ENCODE data around the gene MAPK13.
"Not testable (repeated sequence)": the region's sequence is repeated elsewhere in the genome, so short reads cannot be mapped to it uniquely, and the experiment has no call there.

MAPK13 gene

DNA sequence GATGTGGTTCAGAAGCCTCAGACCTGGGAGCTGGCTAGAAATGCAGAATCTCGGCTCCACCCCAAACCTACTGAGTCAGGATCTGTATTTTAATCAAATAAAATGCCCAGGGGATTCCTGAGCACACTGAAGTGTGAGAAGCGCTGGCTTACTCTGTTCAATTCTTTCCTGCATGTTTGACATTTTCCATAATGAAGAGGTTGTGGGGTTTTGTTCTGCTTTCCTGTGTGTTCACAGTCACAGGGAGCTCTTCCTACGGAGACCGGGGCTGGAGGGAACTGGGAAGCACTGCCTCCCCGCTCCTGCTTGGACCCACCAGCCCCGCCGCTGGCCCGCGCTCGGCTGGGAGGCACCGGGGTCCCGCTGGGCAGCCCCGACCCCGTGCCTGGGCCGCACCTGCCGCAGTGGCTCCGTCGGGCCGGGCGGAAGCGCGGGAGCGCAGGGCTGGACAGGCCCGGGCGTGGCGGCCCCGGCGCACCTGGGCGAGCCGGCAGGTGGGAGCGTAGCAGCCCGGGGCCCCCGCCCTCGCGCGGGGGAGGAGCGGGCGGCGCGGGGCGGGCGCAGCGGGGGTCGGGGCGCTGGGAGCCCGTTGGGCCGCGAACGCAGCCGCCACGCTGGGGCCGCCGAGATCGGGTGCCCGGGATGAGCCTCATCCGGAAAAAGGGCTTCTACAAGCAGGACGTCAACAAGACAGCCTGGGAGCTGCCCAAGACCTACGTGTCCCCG is at the start of gene MAPK13:
Gene MAPK13, plus strand, starts transcription at position 573 of the 726 bp plus-strand sequence. Its CDS starts 70 bp downstream, at position 643.
- no peak for DNase-seq (ENCODE audit: low read depth in 1 of 2, low spot score in 1 of 2)

DNA sequence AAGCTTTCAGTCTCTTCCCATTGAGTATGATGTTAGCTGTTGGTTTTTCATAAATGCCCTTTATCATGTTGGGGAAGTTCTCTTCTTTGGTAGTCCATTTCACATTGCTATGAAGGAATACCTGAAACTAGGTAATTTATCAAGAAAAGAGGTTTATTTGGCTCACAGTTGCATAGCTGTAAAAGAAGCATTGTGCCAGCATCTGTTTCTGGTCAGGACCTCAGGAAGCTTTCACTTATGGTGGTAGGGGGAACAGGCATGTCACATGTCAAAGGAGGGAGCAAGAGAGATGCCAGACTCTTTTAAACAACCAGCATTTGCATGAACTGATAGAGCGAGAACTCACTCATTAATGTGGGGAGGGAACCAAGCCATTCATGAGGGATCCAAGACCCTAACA is 48.0 kb upstream of the MAPK13 start:
- no peak for DNase-seq (ENCODE audit: low read depth in 1 of 2, low spot score in 1 of 2)

GRCh38 chr6:36083446-36083845 is 46.9 kb upstream of the MAPK13 start:
- DNase-seq (ENCODE audit: low read depth in 1 of 2, low spot score in 1 of 2), result no peak

DNA sequence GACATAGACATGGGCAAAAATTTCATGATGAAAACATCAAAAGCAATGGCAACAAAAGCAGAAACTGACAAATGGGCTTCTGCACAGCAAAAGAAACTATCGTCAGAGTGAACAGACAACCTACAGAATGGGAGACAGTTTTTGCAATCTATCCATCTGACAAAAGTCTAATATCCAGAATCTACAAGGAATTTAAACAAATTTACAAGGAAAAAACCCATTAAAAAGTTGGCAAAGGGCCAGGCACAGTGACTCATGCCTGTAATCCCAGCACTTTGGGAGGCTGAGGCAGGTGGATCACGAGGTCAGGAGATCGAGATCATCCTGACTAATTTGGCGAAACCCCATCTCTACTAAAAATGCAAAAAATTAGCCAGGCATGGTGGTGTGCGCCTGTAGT is 42.1 kb upstream of the MAPK13 start:
- DNase-seq (ENCODE audit: low read depth in 1 of 2, low spot score in 1 of 2), result not testable (repeated sequence)

- DNase-seq (ENCODE audit: low read depth in 1 of 2, low spot score in 1 of 2), result no peak
These were observed 41.3 kb upstream of the MAPK13 start for GRCh38 chr6:36089048-36089447.

- DNase-seq (ENCODE audit: low read depth in 1 of 2, low spot score in 1 of 2), result no peak
These were observed 36.1 kb upstream of the MAPK13 start for GRCh38 chr6:36094238-36094637.

DNA sequence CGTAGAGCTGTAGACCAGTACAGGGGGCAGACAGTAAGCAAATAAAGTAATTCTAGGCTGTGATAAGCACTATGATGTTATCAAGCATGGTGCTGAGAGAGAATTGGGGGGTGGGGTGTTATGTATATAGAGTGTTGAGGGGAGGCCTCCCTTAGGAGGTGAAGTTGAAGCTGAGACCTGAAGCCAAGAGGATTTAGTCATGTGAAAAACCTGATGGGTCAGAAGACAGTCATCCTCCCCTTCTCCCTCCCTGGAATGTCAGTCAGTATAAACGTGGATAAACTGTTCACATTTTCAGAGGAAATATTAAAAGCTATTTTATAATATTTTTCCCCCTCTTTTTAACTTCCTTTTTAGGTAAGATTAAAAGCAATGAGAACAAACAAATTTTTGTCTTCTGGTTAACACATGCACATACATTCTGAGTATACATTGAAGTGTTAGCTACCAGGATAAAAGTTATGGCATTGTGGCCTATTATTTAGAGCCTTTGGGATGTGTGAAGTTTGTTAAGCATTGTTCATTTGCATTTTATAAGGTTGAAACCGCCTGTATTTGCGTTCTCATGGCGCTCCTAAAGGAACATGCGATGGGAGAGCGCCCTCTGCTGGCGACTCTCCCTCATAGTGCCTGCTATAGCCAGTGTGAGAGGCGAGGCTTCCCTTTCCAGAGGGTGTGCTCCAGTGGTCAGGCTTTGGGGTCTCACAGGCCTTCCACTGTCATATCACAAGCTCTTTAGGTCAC is 35.4 kb upstream of the MAPK13 start:
- peak; percentile 68 to 75 for DNase-seq (ENCODE audit: low read depth in 1 of 2, low spot score in 1 of 2)

DNA sequence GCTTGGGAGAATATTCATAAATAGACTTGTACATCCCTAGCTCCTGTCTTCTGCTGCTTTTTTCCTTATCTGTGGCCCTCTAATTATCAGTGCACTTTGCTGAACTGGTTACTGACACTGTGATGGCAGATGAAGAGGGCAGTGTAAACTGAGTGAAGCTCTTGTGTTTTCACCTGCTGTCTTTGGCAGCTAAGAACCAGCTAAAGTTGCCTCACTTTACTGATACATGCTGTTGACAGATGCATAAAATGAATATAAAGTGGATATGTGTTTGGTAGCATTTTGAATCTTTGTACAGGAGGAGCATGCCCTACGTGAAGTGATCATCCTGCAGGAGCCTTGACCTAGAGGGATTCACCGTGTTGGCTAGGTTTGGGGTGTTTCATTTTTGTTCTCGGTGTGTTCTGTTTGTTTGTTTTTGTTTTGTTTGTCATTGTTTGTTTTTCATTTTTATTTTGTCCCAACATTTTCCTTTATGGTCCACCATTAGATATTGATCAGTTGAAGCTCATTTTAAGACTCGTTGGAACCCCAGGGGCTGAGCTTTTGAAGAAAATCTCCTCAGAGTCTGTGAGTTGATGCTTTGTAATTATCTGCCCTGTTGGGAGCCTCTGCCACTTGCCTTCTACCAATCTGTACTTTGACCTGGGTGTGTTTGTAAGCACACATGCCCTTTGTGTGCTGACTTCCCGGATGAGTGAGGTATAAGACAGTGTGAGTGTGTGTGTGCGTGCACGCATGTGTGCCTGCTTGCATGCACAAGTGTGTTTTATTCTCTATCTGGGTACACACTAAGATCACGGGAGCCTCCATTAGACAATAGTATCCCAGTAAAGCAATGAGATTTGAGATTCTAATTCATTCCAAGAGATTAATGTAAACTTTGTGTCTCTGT is 34.6 kb upstream of the MAPK13 start:
- DNase-seq (ENCODE audit: low read depth in 1 of 2, low spot score in 1 of 2), result no peak

DNA sequence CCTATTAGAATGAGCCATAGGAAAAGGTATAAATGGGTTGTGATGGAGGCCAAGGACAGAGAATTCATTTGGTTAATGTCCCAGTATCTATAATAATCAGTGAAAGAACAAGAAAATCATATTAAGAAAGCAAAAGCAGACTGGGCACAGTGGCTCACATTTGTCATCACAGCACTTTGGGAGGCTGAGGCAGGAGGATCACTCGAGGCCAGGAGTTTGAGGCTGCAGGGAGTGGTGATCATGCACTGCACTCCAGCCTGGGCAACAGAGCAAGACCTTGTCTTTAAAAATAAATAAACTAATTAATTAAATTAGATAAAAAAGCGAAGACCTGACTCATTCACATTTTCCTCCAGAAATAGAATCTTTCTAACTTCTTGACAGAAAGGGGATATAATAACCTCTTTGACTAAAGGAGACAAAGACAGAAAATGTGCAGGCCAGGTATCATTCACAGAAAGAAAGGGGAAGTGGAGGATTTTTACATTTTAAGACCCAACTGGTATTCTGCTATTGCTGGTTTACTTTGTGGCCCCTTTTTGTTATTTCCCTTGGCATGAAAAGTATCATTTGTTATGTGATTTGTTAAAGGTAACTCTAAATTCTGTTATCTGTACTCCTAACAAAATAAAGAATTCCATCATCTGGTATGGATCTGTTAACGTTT is 31.9 kb upstream of the MAPK13 start:
- DNase-seq (ENCODE audit: low read depth in 1 of 2, low spot score in 1 of 2), result no peak

- no peak for DNase-seq (ENCODE audit: low read depth in 1 of 2, low spot score in 1 of 2)
These were observed 31.2 kb upstream of the MAPK13 start for GRCh38 chr6:36098920-36099647.

- DNase-seq (ENCODE audit: low read depth in 1 of 2, low spot score in 1 of 2), result no peak
These were observed 30.3 kb upstream of the MAPK13 start for GRCh38 chr6:36099869-36100483.

GRCh38 chr6:36101691-36102090 is 28.6 kb upstream of the MAPK13 start:
- DNase-seq (ENCODE audit: low read depth in 1 of 2, low spot score in 1 of 2), result no peak

DNA sequence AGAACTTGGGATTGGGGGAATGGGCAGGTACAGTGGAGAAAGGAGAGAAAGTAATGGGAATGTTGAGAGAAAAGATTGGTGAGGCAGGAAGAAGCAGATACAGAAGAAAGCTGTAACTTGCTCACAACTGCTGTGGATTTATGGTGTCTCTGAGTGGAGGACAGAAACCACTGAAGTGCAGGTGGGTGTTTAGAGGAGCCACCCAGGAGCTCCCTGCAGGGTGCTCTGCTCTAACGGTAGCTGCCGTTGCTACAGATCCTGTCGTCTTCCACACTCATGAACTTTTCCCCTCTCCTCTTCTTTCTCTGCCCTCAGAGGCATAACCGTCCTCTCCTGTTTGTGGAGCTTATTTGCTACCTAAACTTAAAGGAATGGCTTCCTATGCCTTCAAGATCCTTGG is 27.5 kb upstream of the MAPK13 start:
- DNase-seq (ENCODE audit: low read depth in 1 of 2, low spot score in 1 of 2), result no peak

- DNase-seq (ENCODE audit: low read depth in 1 of 2, low spot score in 1 of 2), result no peak
These were observed 25.5 kb upstream of the MAPK13 start for GRCh38 chr6:36104836-36105235.

- no peak for DNase-seq (ENCODE audit: low read depth in 1 of 2, low spot score in 1 of 2)
These were observed 21.2 kb upstream of the MAPK13 start for GRCh38 chr6:36109092-36109491.

DNA sequence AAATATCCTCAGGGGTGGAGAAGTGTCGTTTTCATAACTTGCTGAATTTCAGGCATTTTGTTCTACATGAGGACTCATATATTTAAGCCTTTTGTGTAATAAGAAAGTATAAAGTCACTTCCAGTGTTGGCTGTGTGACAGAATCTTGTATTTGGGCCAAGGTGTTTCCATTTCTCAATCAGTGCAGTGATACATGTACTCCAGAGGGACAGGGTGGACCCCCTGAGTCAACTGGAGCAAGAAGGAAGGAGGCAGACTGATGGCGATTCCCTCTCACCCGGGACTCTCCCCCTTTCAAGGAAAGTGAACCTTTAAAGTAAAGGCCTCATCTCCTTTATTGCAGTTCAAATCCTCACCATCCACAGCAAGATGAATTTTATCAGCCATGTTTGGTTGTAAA is 20.3 kb upstream of the MAPK13 start:
- no peak for DNase-seq (ENCODE audit: low read depth in 1 of 2, low spot score in 1 of 2)

DNA sequence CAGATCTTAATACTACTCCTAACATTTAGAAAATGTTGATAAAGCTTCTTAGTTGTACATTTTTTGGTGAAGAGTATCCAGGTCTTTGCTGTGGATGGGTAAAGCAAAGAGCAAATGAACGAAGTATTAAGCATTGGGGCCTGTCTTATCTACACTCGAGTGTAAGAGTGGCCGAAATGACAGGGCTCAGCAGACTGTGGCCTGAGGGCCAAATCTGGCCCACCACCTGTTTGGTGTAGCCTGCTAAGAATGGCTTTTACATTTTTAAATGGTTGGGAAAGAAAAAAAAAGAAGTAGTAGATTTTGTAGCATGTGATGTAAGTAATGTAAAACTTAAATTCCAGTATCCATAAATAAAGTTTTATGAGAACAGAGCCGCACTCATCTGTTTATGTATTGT is 19.4 kb upstream of the MAPK13 start:
- DNase-seq (ENCODE audit: low read depth in 1 of 2, low spot score in 1 of 2), result no peak

- DNase-seq (ENCODE audit: low read depth in 1 of 2, low spot score in 1 of 2), result no peak
These were observed 18.8 kb upstream of the MAPK13 start for GRCh38 chr6:36111526-36111925.

GRCh38 chr6:36113049-36113448 is 17.3 kb upstream of the MAPK13 start:
- no peak for DNase-seq (ENCODE audit: low read depth in 1 of 2, low spot score in 1 of 2)

GRCh38 chr6:36113703-36114102 is 16.6 kb upstream of the MAPK13 start:
- no peak for DNase-seq (ENCODE audit: low read depth in 1 of 2, low spot score in 1 of 2)
